PC-9 (cell line): ENCODE results near the gene ANKS6. TPM values are rescaled to one million over a fixed set of nuclear protein-coding genes. Genes with fewer than 3 reads are reported as not detected.

Source experiments
- BruUV-seq: library from RNA; stranded (reverse); fragments of 400-500 nt; replicated peaks from 2 replicates; lab custom pipeline; 2021; lab: Mats Ljungman, UMichigan
- CTCF ChIA-PET: fragments of 300-600 bp; sonication (Branson Sonifier 250); formaldehyde crosslinking; loops from one replicate; lab custom pipeline; 2022; ENCODE audit warnings: antibody characterized with exemption; lab: Charles Lee
- POLR2A ChIA-PET: fragments of 300-600 bp; sonication (Branson Sonifier 250); formaldehyde crosslinking; loops from one replicate; lab custom pipeline; 2022; ENCODE audit warnings: antibody characterized with exemption; ENCODE audit not compliant: unreplicated experiment; lab: Charles Lee
- DNase-seq, 2 experiments: peaks; one replicate each; pipeline versions ENCODE4 v3.0.0 to v3.0.0-alpha.2; 2015 to 2022; ENCODE audit warnings: mixed read lengths in 1 of 2
- H2AFZ ChIP-seq: fragments of 200-600 bp; sonication (generic); 2 replicates; pipeline ENCODE4 v1.8.1; 2017; ENCODE audit warnings: antibody characterized with exemption
- H3F3A ChIP-seq: fragments of 200-600 bp; sonication (generic); 2 replicates; pipeline ENCODE4 v1.8.1; 2017; ENCODE audit warnings: antibody characterized with exemption, mild to moderate bottlenecking, low read depth; ENCODE audit not compliant: insufficient read depth
- H3K27ac ChIP-seq: fragments of 200-600 bp; sonication (generic); 2 replicates; pipeline ENCODE4 v1.6.1; 2016; ENCODE audit warnings: mixed run types
- H3K27me3 ChIP-seq: fragments of 200-600 bp; sonication (generic); 2 replicates; pipeline ENCODE4 v1.6.1; 2016; ENCODE audit warnings: low read depth, mixed run types; ENCODE audit not compliant: insufficient read depth
- H3K36me3 ChIP-seq: fragments of 200-600 bp; sonication (generic); 2 replicates; pipeline ENCODE4 v1.6.1; 2016; ENCODE audit warnings: low read depth, mixed run types
- H3K4me1 ChIP-seq: fragments of 200-600 bp; sonication (generic); replicated peaks from 2 replicates; pipeline ENCODE4 v1.6.1; 2016; ENCODE audit warnings: mixed run types; ENCODE audit not compliant: insufficient read depth
- H3K4me2 ChIP-seq: fragments of 200-600 bp; sonication (generic); 2 replicates; pipeline ENCODE4 v1.6.1; 2017; ENCODE audit warnings: mixed run types
- H3K4me3 ChIP-seq: fragments of 200-600 bp; sonication (generic); 2 replicates; pipeline ENCODE4 v1.6.1; 2016; ENCODE audit warnings: mixed run types
- H3K79me2 ChIP-seq: fragments of 200-600 bp; sonication (generic); 2 replicates; pipeline ENCODE4 v1.6.1; 2017; ENCODE audit warnings: low read depth, mixed run types
- H3K9me2 ChIP-seq: fragments of 200-600 bp; sonication (generic); 2 replicates; pipeline ENCODE4 v1.8.1; 2017; ENCODE audit warnings: mild to moderate bottlenecking; ENCODE audit not compliant: insufficient read depth
- H3K9me3 ChIP-seq: fragments of 200-600 bp; sonication (generic); 2 replicates; pipeline ENCODE4 v1.8.1; 2016; ENCODE audit warnings: low read depth; ENCODE audit not compliant: insufficient read depth
- H4K20me1 ChIP-seq: fragments of 200-600 bp; sonication (generic); 2 replicates; pipeline ENCODE4 v1.8.1; 2017; ENCODE audit not compliant: insufficient read depth
- EZH2 ChIP-seq: fragments of 200-600 bp; sonication (generic); IDR thresholded peaks from 2 replicates; pipeline ENCODE4 v1.8.0; 2017; ENCODE audit warnings: antibody characterized with exemption, low read depth
- intact Hi-C: fragments of 100-400 bp; cut with micrococcal nuclease; formaldehyde crosslinking; loops from one replicate; pipeline ENCODE4 v1.10.0; 2022; ENCODE audit not compliant: unreplicated experiment
- total RNA-seq: library from RNA; stranded (reverse); gene quantifications from 2 replicates; pipeline ENCODE4 v1.2.3, GENCODE V29; 2021
- TF ChIP-seq, protein P1 (sequence below): fragments of 200-600 bp; sonication (generic); conservative IDR thresholded peaks from 2 replicates; pipeline ENCODE4 v1.6.1; 2017; ENCODE audit warnings: mixed run types, antibody characterized with exemption, mild to moderate bottlenecking, moderate library complexity

ANKS6 gene
- total RNA-seq, 1 experiment from 2014 or later, result 74.7 TPM

DNA sequence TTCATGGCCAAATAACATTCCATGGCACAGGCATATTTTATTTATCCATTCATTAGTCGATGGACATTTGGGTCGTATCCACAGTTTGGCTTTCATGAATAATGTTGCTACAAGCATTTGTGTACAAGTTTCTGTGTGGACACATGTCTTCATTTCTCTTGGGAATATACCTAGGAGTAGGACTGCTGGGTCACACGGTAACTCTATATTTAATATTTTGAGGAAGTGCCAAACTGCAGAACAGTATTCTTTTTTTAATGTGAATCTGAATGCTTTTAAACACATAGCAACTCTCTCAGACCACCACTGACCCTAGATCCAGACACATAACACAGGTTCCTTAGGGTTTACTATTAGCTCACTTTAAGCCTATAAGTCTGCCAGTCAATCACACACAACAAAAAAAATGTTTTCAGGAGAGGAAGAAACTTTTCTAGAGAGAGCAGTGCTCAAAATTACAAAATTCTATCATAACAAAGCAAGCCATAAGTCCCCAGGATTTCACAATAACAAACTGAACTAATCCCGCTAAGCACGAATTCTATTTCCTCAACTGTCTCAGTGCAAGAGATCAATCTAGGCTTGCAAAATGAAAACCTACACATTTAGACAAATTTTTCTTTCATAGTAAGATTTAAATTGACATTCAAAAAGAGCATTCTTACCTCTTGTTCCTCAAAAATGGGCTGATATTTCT lies 45.8 kb downstream of the ANKS6 start:
- no TSS peak for BruUV-seq
- no peaks in the 10 kb centered on the region for H3F3A ChIP-seq
- POLR2A ChIA-PET, result no interaction called here
- no peak overlapping the region for H3K4me2 ChIP-seq
- no peak overlapping the region for H3K4me3 ChIP-seq
- H3K79me2 ChIP-seq, result no peaks in the 10 kb centered on the region
- H2AFZ ChIP-seq, result no peak overlapping the region
- H3K9me3 ChIP-seq, result no peaks in the 10 kb centered on the region
- CTCF ChIA-PET, result no interaction called here
- intact Hi-C loops, result no loop called here
- TF ChIP-seq, protein P1, sequence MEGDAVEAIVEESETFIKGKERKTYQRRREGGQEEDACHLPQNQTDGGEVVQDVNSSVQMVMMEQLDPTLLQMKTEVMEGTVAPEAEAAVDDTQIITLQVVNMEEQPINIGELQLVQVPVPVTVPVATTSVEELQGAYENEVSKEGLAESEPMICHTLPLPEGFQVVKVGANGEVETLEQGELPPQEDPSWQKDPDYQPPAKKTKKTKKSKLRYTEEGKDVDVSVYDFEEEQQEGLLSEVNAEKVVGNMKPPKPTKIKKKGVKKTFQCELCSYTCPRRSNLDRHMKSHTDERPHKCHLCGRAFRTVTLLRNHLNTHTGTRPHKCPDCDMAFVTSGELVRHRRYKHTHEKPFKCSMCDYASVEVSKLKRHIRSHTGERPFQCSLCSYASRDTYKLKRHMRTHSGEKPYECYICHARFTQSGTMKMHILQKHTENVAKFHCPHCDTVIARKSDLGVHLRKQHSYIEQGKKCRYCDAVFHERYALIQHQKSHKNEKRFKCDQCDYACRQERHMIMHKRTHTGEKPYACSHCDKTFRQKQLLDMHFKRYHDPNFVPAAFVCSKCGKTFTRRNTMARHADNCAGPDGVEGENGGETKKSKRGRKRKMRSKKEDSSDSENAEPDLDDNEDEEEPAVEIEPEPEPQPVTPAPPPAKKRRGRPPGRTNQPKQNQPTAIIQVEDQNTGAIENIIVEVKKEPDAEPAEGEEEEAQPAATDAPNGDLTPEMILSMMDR, result no peak
- TF ChIP-seq EZH2, result no peak
- no peaks in the 10 kb centered on the region for H3K9me2 ChIP-seq
- no peak for DNase-seq
- no peaks in the 10 kb centered on the region for H3K4me1 ChIP-seq
- 0 out of 2 replicates have a peak, but pooled peaks cover 8% of the 10 kb centered on the region for H3K36me3 ChIP-seq
- no peak overlapping the region for H3K27ac ChIP-seq
- H3K27me3 ChIP-seq, result no peaks in the 10 kb centered on the region
- no peaks in the 10 kb centered on the region; the same call in 1 of the 2 replicates for H4K20me1 ChIP-seq

DNA sequence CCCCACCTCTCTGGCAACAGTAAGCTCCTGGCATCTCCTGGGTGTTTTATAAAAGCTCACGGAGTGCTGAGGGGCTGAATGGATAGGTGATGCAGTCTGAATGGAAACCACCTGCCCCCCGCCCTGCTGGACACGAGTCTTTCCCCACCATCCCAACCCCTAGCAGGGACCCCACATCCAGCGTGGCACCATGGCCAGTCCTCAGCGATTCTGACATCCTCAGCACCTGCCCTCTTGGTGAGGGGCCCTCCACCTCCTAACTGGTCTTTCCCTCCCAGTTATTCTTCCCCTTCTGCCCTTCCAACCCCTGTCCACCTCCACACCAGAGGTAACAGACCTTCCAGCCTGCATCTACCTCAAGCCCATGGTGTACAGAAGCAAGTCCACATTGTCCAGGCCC lies 48.9 kb downstream of the ANKS6 start:
- TF ChIP-seq EZH2, result no peak
- TF ChIP-seq, protein P1, result no peak
- Histone ChIP-seq H3F3A (no peaks in the 10 kb centered on the region), H3K4me2 (no peak overlapping the region), H3K9me2 (no peaks in the 10 kb centered on the region), H3K27ac (no peak overlapping the region), H2AFZ (no peak overlapping the region), H3K9me3 (no peaks in the 10 kb centered on the region), H4K20me1 (no peaks in the 10 kb centered on the region; the same call in 1 of the 2 replicates), H3K4me1 (no peaks in the 10 kb centered on the region), H3K79me2 (no peaks in the 10 kb centered on the region), H3K36me3 (0 out of 2 replicates have a peak, but pooled peaks cover 14% of the 10 kb centered on the region), H3K4me3 (no peak overlapping the region), H3K27me3 (no peaks in the 10 kb centered on the region)
- intact Hi-C loops, result loop anchor here (1.0 kb wide), 1 partner anchor 21 kb away; no protein-coding TSS in a partner anchor
- CTCF ChIA-PET, result no interaction called here
- no TSS peak for BruUV-seq
- POLR2A ChIA-PET, result no interaction called here
- DNase-seq, result no peak

DNA sequence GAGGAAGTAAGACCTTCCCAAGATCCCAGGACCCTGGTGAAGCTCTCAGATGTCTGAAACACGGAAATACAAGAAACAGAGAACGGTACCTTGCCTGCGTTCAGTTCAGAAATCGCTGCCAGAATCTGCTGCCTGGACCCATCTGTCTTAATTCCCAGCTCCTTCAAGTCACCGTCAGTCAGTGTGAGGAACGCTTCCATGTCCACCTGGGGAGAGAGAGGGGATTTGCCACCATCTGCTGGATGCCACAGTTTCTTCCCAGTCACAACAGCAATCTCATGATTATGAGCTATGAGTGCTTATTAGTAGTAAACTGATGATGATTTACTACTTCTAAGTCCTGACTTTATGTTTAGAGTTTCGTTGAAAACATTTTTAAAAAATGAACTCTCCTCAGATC lies 50.9 kb downstream of the ANKS6 start:
- no peak overlapping the region for H3K4me2 ChIP-seq
- no peak overlapping the region for H3K27ac ChIP-seq
- H3K4me1 ChIP-seq, result no peaks in the 10 kb centered on the region
- BruUV-seq, result no TSS peak
- ChIA-PET POLR2A (interaction anchor here (0.6 kb wide), 1 partner anchor 359 kb away, joined by 3 read pairs; the partner anchor contains the start of gene TGFBR1), CTCF (no interaction called here)
- H3K4me3 ChIP-seq, result no peak overlapping the region
- no peaks in the 10 kb centered on the region for H3K9me3 ChIP-seq
- no peaks in the 10 kb centered on the region for H3F3A ChIP-seq
- no peak for DNase-seq
- H3K27me3 ChIP-seq, result no peaks in the 10 kb centered on the region
- H3K9me2 ChIP-seq, result no peaks in the 10 kb centered on the region
- H2AFZ ChIP-seq, result no peak overlapping the region
- no peaks in the 10 kb centered on the region for H3K79me2 ChIP-seq
- TF ChIP-seq EZH2, result no peak
- TF ChIP-seq, protein P1, result no peak
- intact Hi-C loops, result no loop called here
- 0 out of 2 replicates have a peak, but pooled peaks cover 14% of the 10 kb centered on the region for H3K36me3 ChIP-seq
- H4K20me1 ChIP-seq, result no peaks in the 10 kb centered on the region; the same call in 1 of the 2 replicates
